Measurements from ENCODE around the gene RAVER2.

- TF ChIP-seq, protein P1, sequence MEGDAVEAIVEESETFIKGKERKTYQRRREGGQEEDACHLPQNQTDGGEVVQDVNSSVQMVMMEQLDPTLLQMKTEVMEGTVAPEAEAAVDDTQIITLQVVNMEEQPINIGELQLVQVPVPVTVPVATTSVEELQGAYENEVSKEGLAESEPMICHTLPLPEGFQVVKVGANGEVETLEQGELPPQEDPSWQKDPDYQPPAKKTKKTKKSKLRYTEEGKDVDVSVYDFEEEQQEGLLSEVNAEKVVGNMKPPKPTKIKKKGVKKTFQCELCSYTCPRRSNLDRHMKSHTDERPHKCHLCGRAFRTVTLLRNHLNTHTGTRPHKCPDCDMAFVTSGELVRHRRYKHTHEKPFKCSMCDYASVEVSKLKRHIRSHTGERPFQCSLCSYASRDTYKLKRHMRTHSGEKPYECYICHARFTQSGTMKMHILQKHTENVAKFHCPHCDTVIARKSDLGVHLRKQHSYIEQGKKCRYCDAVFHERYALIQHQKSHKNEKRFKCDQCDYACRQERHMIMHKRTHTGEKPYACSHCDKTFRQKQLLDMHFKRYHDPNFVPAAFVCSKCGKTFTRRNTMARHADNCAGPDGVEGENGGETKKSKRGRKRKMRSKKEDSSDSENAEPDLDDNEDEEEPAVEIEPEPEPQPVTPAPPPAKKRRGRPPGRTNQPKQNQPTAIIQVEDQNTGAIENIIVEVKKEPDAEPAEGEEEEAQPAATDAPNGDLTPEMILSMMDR (conservative IDR thresholded peaks at IDR 0.05; ENCODE audit: low read length) = no peak
- no peak for TF ChIP-seq EZH2phosphoT487 (IDR thresholded peaks at IDR 0.05; ENCODE audit: borderline replicate concordance, low read depth, low read length)
These were observed 30.2 kb downstream of the RAVER2 start for GRCh38 chr1:64775113-64775512.
